Subcutaneous abdominal adipose tissue (tissue), 5 donors: ENCODE measurements around the gene FHOD3.

Experiments
- H3K27ac ChIP-seq: one replicate; pipeline ENCODE4 v1.7.0; 2013; ENCODE audit warnings: low read depth, mild to moderate bottlenecking, inconsistent platforms, low read length, moderate library complexity
- H3K27me3 ChIP-seq, 5 donors: one replicate each; pipeline ENCODE4 v1.7.0; 2013; ENCODE audit warnings: low read length in 5 of 5, inconsistent platforms in 1 of 5; ENCODE audit not compliant: control insufficient read depth in 5 of 5, insufficient read depth in 4 of 5
- H3K36me3 ChIP-seq, 5 donors: one replicate each; pipeline ENCODE4 v1.7.0; 2013; ENCODE audit warnings: low read length in 5 of 5; ENCODE audit not compliant: control insufficient read depth in 5 of 5, insufficient read depth in 5 of 5
- H3K4me1 ChIP-seq, 5 donors: one replicate each; pipeline ENCODE4 v1.7.0; 2013; ENCODE audit warnings: low read length in 5 of 5, mild to moderate bottlenecking in 3 of 5, moderate library complexity in 1 of 5; ENCODE audit not compliant: control insufficient read depth in 5 of 5, insufficient read depth in 5 of 5
- H3K4me3 ChIP-seq, 5 donors: one replicate each; pipeline ENCODE4 v1.7.0; 2013; ENCODE audit warnings: low read length in 5 of 5, low read depth in 1 of 5
- H3K9ac ChIP-seq, 5 donors: one replicate each; pipeline ENCODE4 v1.7.0; 2013; ENCODE audit warnings: low read length in 5 of 5, mild to moderate bottlenecking in 4 of 5, moderate library complexity in 3 of 5
- H3K9me3 ChIP-seq, 5 donors: one replicate each; pipeline ENCODE4 v1.7.0; 2013; ENCODE audit warnings: low read length in 5 of 5; ENCODE audit not compliant: control insufficient read depth in 5 of 5
- donor health status: healthy.
- donor health status: healthy.
- donor health status: healthy.
- donor health status: healthy.
- donor health status: healthy.

FHOD3 gene

GRCh38 chr18:36661999-36662398 is 364.5 kb downstream of the FHOD3 start:
- Histone ChIP-seq H3K36me3 (no peaks in the 10 kb centered on the region), H3K27ac (no peak overlapping the region), H3K4me1 (no peaks in the 10 kb centered on the region), H3K9ac (no peak overlapping the region), H3K27me3 (no peaks in the 10 kb centered on the region), H3K4me3 (no peak overlapping the region), H3K9me3 (no peaks in the 10 kb centered on the region)

- H3K9ac ChIP-seq, result no peak overlapping the region
- H3K9me3 ChIP-seq, result no peaks in the 10 kb centered on the region
- no peak overlapping the region for H3K27ac ChIP-seq
- no peaks in the 10 kb centered on the region for H3K27me3 ChIP-seq
- H3K36me3 ChIP-seq, result no peaks in the 10 kb centered on the region
- H3K4me1 ChIP-seq, result no peaks in the 10 kb centered on the region
- no peak overlapping the region for H3K4me3 ChIP-seq
Measured at GRCh38 chr18:36663312-36663711, 365.8 kb downstream of the FHOD3 start.

- no peak overlapping the region for H3K9ac ChIP-seq
- no peak overlapping the region for H3K27ac ChIP-seq
- no peaks in the 10 kb centered on the region for H3K27me3 ChIP-seq
- H3K36me3 ChIP-seq, result no peaks in the 10 kb centered on the region
- no peaks in the 10 kb centered on the region for H3K4me1 ChIP-seq
- no peak overlapping the region for H3K4me3 ChIP-seq
- no peaks in the 10 kb centered on the region for H3K9me3 ChIP-seq
Measured at GRCh38 chr18:36665952-36666351, 368.4 kb downstream of the FHOD3 start.

GRCh38 chr18:36667811-36668210 is 370.3 kb downstream of the FHOD3 start:
- Histone ChIP-seq H3K27ac (no peak overlapping the region), H3K27me3 (no peaks in the 10 kb centered on the region), H3K4me1 (peaks cover 0 to 6% (median 5%) of the 10 kb centered on the region in 5 donors), H3K9ac (no peak overlapping the region), H3K36me3 (no peaks in the 10 kb centered on the region), H3K4me3 (no peak overlapping the region), H3K9me3 (no peaks in the 10 kb centered on the region)

GRCh38 chr18:36668349-36668748 is 370.8 kb downstream of the FHOD3 start:
- Histone ChIP-seq H3K4me1 (peaks cover 0 to 11% (median 5%) of the 10 kb centered on the region in 5 donors), H3K27me3 (no peaks in the 10 kb centered on the region), H3K27ac (no peak overlapping the region), H3K36me3 (no peaks in the 10 kb centered on the region), H3K4me3 (no peak overlapping the region), H3K9ac (no peak overlapping the region), H3K9me3 (no peaks in the 10 kb centered on the region)

GRCh38 chr18:36672437-36673344 is 375.2 kb downstream of the FHOD3 start:
- H3K4me1 ChIP-seq, result peaks cover 0 to 11% (median 5%) of the 10 kb centered on the region in 5 donors
- H3K27ac ChIP-seq, result peak overlapping the region; percentile 18
- H3K9ac ChIP-seq, result peak overlapping the region in 1 of 5 donors; percentile 14
- no peaks in the 10 kb centered on the region for H3K27me3 ChIP-seq
- peaks cover 0 to 4% (median 3%) of the 10 kb centered on the region in 5 donors for H3K9me3 ChIP-seq
- no peaks in the 10 kb centered on the region for H3K36me3 ChIP-seq
- peak overlapping the region in 4 of 5 donors; percentile 14 to 45 (median 24) for H3K4me3 ChIP-seq

- H3K27ac ChIP-seq, result no peak overlapping the region
Measured at GRCh38 chr18:36673452-36673851, 375.9 kb downstream of the FHOD3 start.

GRCh38 chr18:36675076-36675475 is 377.6 kb downstream of the FHOD3 start:
- Histone ChIP-seq H3K27me3 (no peaks in the 10 kb centered on the region), H3K9me3 (peaks cover 0 to 4% (median 3%) of the 10 kb centered on the region in 5 donors), H3K9ac (no peak overlapping the region), H3K36me3 (no peaks in the 10 kb centered on the region), H3K27ac (no peak overlapping the region), H3K4me3 (no peak overlapping the region), H3K4me1 (peaks cover 0 to 11% (median 5%) of the 10 kb centered on the region in 5 donors)

More at GRCh38 chr18:36673452-36673851, 375.9 kb downstream of the FHOD3 start:
- Histone ChIP-seq H3K4me1 (peaks cover 0 to 11% (median 5%) of the 10 kb centered on the region in 5 donors), H3K9ac (no peak overlapping the region), H3K36me3 (no peaks in the 10 kb centered on the region), H3K9me3 (peaks cover 0 to 4% (median 3%) of the 10 kb centered on the region in 5 donors), H3K4me3 (no peak overlapping the region), H3K27me3 (no peaks in the 10 kb centered on the region)

- H3K27ac ChIP-seq, result no peak overlapping the region
- no peak overlapping the region for H3K4me3 ChIP-seq
- peaks cover 0 to 11% (median 5%) of the 10 kb centered on the region in 5 donors for H3K4me1 ChIP-seq
- no peaks in the 10 kb centered on the region for H3K27me3 ChIP-seq
- H3K36me3 ChIP-seq, result no peaks in the 10 kb centered on the region
- H3K9me3 ChIP-seq, result peaks cover 0 to 4% (median 3%) of the 10 kb centered on the region in 5 donors
- H3K9ac ChIP-seq, result no peak overlapping the region
Measured at GRCh38 chr18:36675542-36675941, 378.0 kb downstream of the FHOD3 start.

GRCh38 chr18:36676629-36677028 is 379.1 kb downstream of the FHOD3 start:
- Histone ChIP-seq H3K4me3 (no peak overlapping the region), H3K27ac (no peak overlapping the region), H3K9ac (no peak overlapping the region), H3K9me3 (peaks cover 0 to 4% (median 3%) of the 10 kb centered on the region in 5 donors), H3K27me3 (no peaks in the 10 kb centered on the region), H3K4me1 (peaks cover 0 to 11% (median 5%) of the 10 kb centered on the region in 5 donors), H3K36me3 (no peaks in the 10 kb centered on the region)
